Measurements from ENCODE around the gene SPAAR. TPM values are rescaled to one million over a fixed set of nuclear protein-coding genes. Genes with fewer than 3 reads are reported as not detected.
A peak's percentile ranks its signal among the peaks of the same experiment; 100 is the strongest.

Gene SPAAR
- polyA plus RNA-seq, 1 donor: 0.84 TPM

GRCh38 chr9:35935755-35936509 lies 26.6 kb downstream of the SPAAR start:
- 58% methylated on average over 5 of the region's 7 CpGs for WGBS (ENCODE audit: insufficient coverage, low lambda C conversion rate)
- DNase-seq: no peak
- H3K4me3 ChIP-seq (ENCODE audit: low read length): no peak overlapping the region
- H3K36me3 ChIP-seq (ENCODE audit: control insufficient read depth, insufficient read depth, low read length): no peaks in the 10 kb centered on the region
- H3K27me3 ChIP-seq (ENCODE audit: control insufficient read depth, insufficient read depth, low read length): no peaks in the 10 kb centered on the region
- H3K9me3 ChIP-seq (ENCODE audit: control insufficient read depth, low read depth, low read length): no peaks in the 10 kb centered on the region
- H3K27ac ChIP-seq (ENCODE audit: low read length): no peak overlapping the region
- H3K4me1 ChIP-seq (ENCODE audit: control insufficient read depth, insufficient read depth, low read length): peaks cover 16% of the 10 kb centered on the region

- no peaks in the 10 kb centered on the region for H3K36me3 ChIP-seq (ENCODE audit: control insufficient read depth, insufficient read depth, low read length)
- no peaks in the 10 kb centered on the region for H3K9me3 ChIP-seq (ENCODE audit: control insufficient read depth, low read depth, low read length)
- no peak for DNase-seq
- WGBS (ENCODE audit: insufficient coverage, low lambda C conversion rate): no CpG with 5 or more reads among the region's 2 CpGs
- H3K27me3 ChIP-seq (ENCODE audit: control insufficient read depth, insufficient read depth, low read length): no peaks in the 10 kb centered on the region
- no peak overlapping the region for H3K27ac ChIP-seq (ENCODE audit: low read length)
- no peak overlapping the region for H3K4me3 ChIP-seq (ENCODE audit: low read length)
- peaks cover 20% of the 10 kb centered on the region for H3K4me1 ChIP-seq (ENCODE audit: control insufficient read depth, insufficient read depth, low read length)
These were observed 27.9 kb downstream of the SPAAR start for GRCh38 chr9:35937227-35937626.

GRCh38 chr9:35938474-35939356 lies 29.4 kb downstream of the SPAAR start:
- Histone ChIP-seq H3K9me3 (ENCODE audit: control insufficient read depth, low read depth, low read length) (no peaks in the 10 kb centered on the region), H3K27ac (ENCODE audit: low read length) (no peak overlapping the region), H3K4me1 (ENCODE audit: control insufficient read depth, insufficient read depth, low read length) (peaks cover 20% of the 10 kb centered on the region), H3K27me3 (ENCODE audit: control insufficient read depth, insufficient read depth, low read length) (no peaks in the 10 kb centered on the region), H3K36me3 (ENCODE audit: control insufficient read depth, insufficient read depth, low read length) (no peaks in the 10 kb centered on the region), H3K4me3 (ENCODE audit: low read length) (no peak overlapping the region)
- WGBS (ENCODE audit: insufficient coverage, low lambda C conversion rate): 86% methylated on average over 1 of the region's 10 CpGs
- DNase-seq: no peak

GRCh38 chr9:35939679-35940250 lies 30.5 kb downstream of the SPAAR start:
- WGBS (ENCODE audit: insufficient coverage, low lambda C conversion rate): 100% methylated on average over 4 of the region's 8 CpGs
- Histone ChIP-seq H3K27ac (ENCODE audit: low read length) (no peak overlapping the region), H3K36me3 (ENCODE audit: control insufficient read depth, insufficient read depth, low read length) (no peaks in the 10 kb centered on the region), H3K4me3 (ENCODE audit: low read length) (no peak overlapping the region), H3K4me1 (ENCODE audit: control insufficient read depth, insufficient read depth, low read length) (peaks cover 24% of the 10 kb centered on the region), H3K9me3 (ENCODE audit: control insufficient read depth, low read depth, low read length) (no peaks in the 10 kb centered on the region), H3K27me3 (ENCODE audit: control insufficient read depth, insufficient read depth, low read length) (no peaks in the 10 kb centered on the region)
- DNase-seq: no peak

- DNase-seq: peak; percentile 70 to 78
- Histone ChIP-seq H3K4me3 (ENCODE audit: low read length) (no peak overlapping the region), H3K36me3 (ENCODE audit: control insufficient read depth, insufficient read depth, low read length) (no peaks in the 10 kb centered on the region), H3K4me1 (ENCODE audit: control insufficient read depth, insufficient read depth, low read length) (peaks cover 33% of the 10 kb centered on the region), H3K9me3 (ENCODE audit: control insufficient read depth, low read depth, low read length) (no peaks in the 10 kb centered on the region), H3K27me3 (ENCODE audit: control insufficient read depth, insufficient read depth, low read length) (no peaks in the 10 kb centered on the region), H3K27ac (ENCODE audit: low read length) (peak overlapping the region; percentile 56)
- WGBS (ENCODE audit: insufficient coverage, low lambda C conversion rate): 62% methylated on average over 2 of the region's 7 CpGs
These were observed 31.4 kb downstream of the SPAAR start for GRCh38 chr9:35940458-35941407.

- Histone ChIP-seq H3K4me3 (ENCODE audit: low read length) (no peak overlapping the region), H3K9me3 (ENCODE audit: control insufficient read depth, low read depth, low read length) (no peaks in the 10 kb centered on the region), H3K4me1 (ENCODE audit: control insufficient read depth, insufficient read depth, low read length) (peaks cover 30% of the 10 kb centered on the region), H3K27me3 (ENCODE audit: control insufficient read depth, insufficient read depth, low read length) (no peaks in the 10 kb centered on the region), H3K36me3 (ENCODE audit: control insufficient read depth, insufficient read depth, low read length) (no peaks in the 10 kb centered on the region), H3K27ac (ENCODE audit: low read length) (no peak overlapping the region)
- WGBS (ENCODE audit: insufficient coverage, low lambda C conversion rate): no CpG with 5 or more reads among the region's 5 CpGs
- no peak for DNase-seq
These were observed 33.0 kb downstream of the SPAAR start for GRCh38 chr9:35942286-35942685.

GRCh38 chr9:35944173-35944572 lies 34.9 kb downstream of the SPAAR start:
- Histone ChIP-seq H3K4me1 (ENCODE audit: control insufficient read depth, insufficient read depth, low read length) (peaks cover 32% of the 10 kb centered on the region), H3K4me3 (ENCODE audit: low read length) (no peak overlapping the region), H3K27ac (ENCODE audit: low read length) (no peak overlapping the region), H3K27me3 (ENCODE audit: control insufficient read depth, insufficient read depth, low read length) (no peaks in the 10 kb centered on the region), H3K9me3 (ENCODE audit: control insufficient read depth, low read depth, low read length) (no peaks in the 10 kb centered on the region), H3K36me3 (ENCODE audit: control insufficient read depth, insufficient read depth, low read length) (no peaks in the 10 kb centered on the region)
- no peak for DNase-seq
- WGBS (ENCODE audit: insufficient coverage, low lambda C conversion rate): no CpG with 5 or more reads among the region's 3 CpGs

- no peaks in the 10 kb centered on the region for H3K27me3 ChIP-seq (ENCODE audit: control insufficient read depth, insufficient read depth, low read length)
- WGBS (ENCODE audit: insufficient coverage, low lambda C conversion rate): no CpG with 5 or more reads among the region's 3 CpGs
- peak overlapping the region; percentile 49 for H3K27ac ChIP-seq (ENCODE audit: low read length)
- peak in 1 of 2 donors; percentile 62 for DNase-seq
- H3K4me1 ChIP-seq (ENCODE audit: control insufficient read depth, insufficient read depth, low read length): peaks cover 34% of the 10 kb centered on the region
- H3K4me3 ChIP-seq (ENCODE audit: low read length): no peak overlapping the region
- H3K36me3 ChIP-seq (ENCODE audit: control insufficient read depth, insufficient read depth, low read length): no peaks in the 10 kb centered on the region
- no peaks in the 10 kb centered on the region for H3K9me3 ChIP-seq (ENCODE audit: control insufficient read depth, low read depth, low read length)
These were observed 35.6 kb downstream of the SPAAR start for GRCh38 chr9:35944841-35945240.

GRCh38 chr9:35945341-35946018 lies 36.2 kb downstream of the SPAAR start:
- peak overlapping the region; percentile 49 for H3K27ac ChIP-seq (ENCODE audit: low read length)
- peak; percentile 77 to 80 for DNase-seq
- no peaks in the 10 kb centered on the region for H3K9me3 ChIP-seq (ENCODE audit: control insufficient read depth, low read depth, low read length)
- peak overlapping the region; percentile 11 for H3K4me3 ChIP-seq (ENCODE audit: low read length)
- peaks cover 28% of the 10 kb centered on the region for H3K4me1 ChIP-seq (ENCODE audit: control insufficient read depth, insufficient read depth, low read length)
- no peaks in the 10 kb centered on the region for H3K27me3 ChIP-seq (ENCODE audit: control insufficient read depth, insufficient read depth, low read length)
- 47% methylated on average over 4 of the region's 10 CpGs for WGBS (ENCODE audit: insufficient coverage, low lambda C conversion rate)
- H3K36me3 ChIP-seq (ENCODE audit: control insufficient read depth, insufficient read depth, low read length): no peaks in the 10 kb centered on the region

Measured in large intestine (tissue), 3 donors.